Glutamatergic neuron (in vitro differentiated cells): Measurements from ENCODE around the gene PTGR3. TPM values are rescaled to one million over a fixed set of nuclear protein-coding genes. Genes with fewer than 3 reads are reported as not detected.

Experiments
- DNase-seq: peaks from one replicate; pipeline ENCODE4 v3.0.0; 2022
- H3K27ac Mint-ChIP-seq: one replicate; pipeline ENCODE4 v1.8.0; 2020; ENCODE audit warnings: mild to moderate bottlenecking, mixed read lengths, inconsistent platforms; ENCODE audit not compliant: unreplicated experiment
- H3K27me3 Mint-ChIP-seq: one replicate; pipeline ENCODE4 v1.8.0; 2020; ENCODE audit warnings: mild to moderate bottlenecking, moderate library complexity, mixed read lengths, inconsistent platforms; ENCODE audit not compliant: unreplicated experiment
- H3K36me3 Mint-ChIP-seq: one replicate; pipeline ENCODE4 v1.8.0; 2020; ENCODE audit warnings: mild to moderate bottlenecking, mixed read lengths, inconsistent platforms; ENCODE audit not compliant: unreplicated experiment
- H3K4me1 Mint-ChIP-seq: one replicate; pipeline ENCODE4 v1.8.0; 2020; ENCODE audit warnings: mild to moderate bottlenecking, low read depth, mixed read lengths, inconsistent platforms; ENCODE audit not compliant: unreplicated experiment
- H3K4me3 Mint-ChIP-seq: one replicate; pipeline ENCODE4 v1.8.0; 2020; ENCODE audit warnings: mild to moderate bottlenecking, mixed read lengths, inconsistent platforms; ENCODE audit not compliant: unreplicated experiment
- H3K9me3 Mint-ChIP-seq: one replicate; pipeline ENCODE4 v1.8.0; 2020; ENCODE audit warnings: mild to moderate bottlenecking, moderate library complexity, mixed read lengths, inconsistent platforms; ENCODE audit not compliant: unreplicated experiment
- CTCF ChIP-seq: fragments of 200-600 bp; sonication (generic); IDR thresholded peaks from one replicate; pipeline ENCODE4 v1.5.0; 2021; ENCODE audit not compliant: partially characterized antibody, unreplicated experiment
- total RNA-seq: library from RNA; stranded (reverse); fragmentation: NEBNext Ultra II Directional; extraction: Animal tissue kit (Norgen Biotek cat#: 25700); gene quantifications from one replicate; pipeline ENCODE4 v1.2.1, GENCODE V29; 2021; ENCODE audit not compliant: unreplicated experiment

PTGR3 gene
- total RNA-seq, 1 donor from 2014 or later = 20.4 TPM

- no peak for TF ChIP-seq CTCF
- DNase-seq = no peak
- no peak overlapping the region for H3K27ac Mint-ChIP-seq
- H3K36me3 Mint-ChIP-seq = no peaks in the 10 kb centered on the region
- no peaks in the 10 kb centered on the region for H3K27me3 Mint-ChIP-seq
- no peak overlapping the region for H3K4me3 Mint-ChIP-seq
- no peaks in the 10 kb centered on the region for H3K9me3 Mint-ChIP-seq
- H3K4me1 Mint-ChIP-seq = no peaks in the 10 kb centered on the region
These were observed 27.0 kb upstream of the PTGR3 start for GRCh38 chr18:75235896-75236295.

GRCh38 chr18:75234901-75235300 lies 26.0 kb upstream of the PTGR3 start:
- Mint-ChIP-seq H3K4me1 (no peaks in the 10 kb centered on the region), H3K9me3 (no peaks in the 10 kb centered on the region), H3K27me3 (no peaks in the 10 kb centered on the region), H3K36me3 (no peaks in the 10 kb centered on the region), H3K4me3 (no peak overlapping the region), H3K27ac (no peak overlapping the region)
- TF ChIP-seq CTCF = no peak
- no peak for DNase-seq

GRCh38 chr18:75231053-75231406 lies 22.1 kb upstream of the PTGR3 start:
- H3K4me1 Mint-ChIP-seq = peaks cover 2% of the 10 kb centered on the region
- no peak overlapping the region for H3K4me3 Mint-ChIP-seq
- no peak for TF ChIP-seq CTCF
- no peak overlapping the region for H3K27ac Mint-ChIP-seq
- H3K9me3 Mint-ChIP-seq = no peaks in the 10 kb centered on the region
- H3K27me3 Mint-ChIP-seq = no peaks in the 10 kb centered on the region
- DNase-seq = no peak
- H3K36me3 Mint-ChIP-seq = no peaks in the 10 kb centered on the region

- no peaks in the 10 kb centered on the region for H3K36me3 Mint-ChIP-seq
- no peaks in the 10 kb centered on the region for H3K9me3 Mint-ChIP-seq
These were observed 21.5 kb upstream of the PTGR3 start for GRCh38 chr18:75230163-75231052.

More at GRCh38 chr18:75230163-75231052, 21.5 kb upstream of the PTGR3 start:
- no peaks in the 10 kb centered on the region for H3K27me3 Mint-ChIP-seq
- H3K4me3 Mint-ChIP-seq = no peak overlapping the region
- peaks cover 2% of the 10 kb centered on the region for H3K4me1 Mint-ChIP-seq
- TF ChIP-seq CTCF = no peak
- no peak for DNase-seq
- H3K27ac Mint-ChIP-seq = no peak overlapping the region
